GM19452 (cell line): ENCODE data around the gene MIEF1.

Source experiments
- ATAC-seq: cut with Tn5 transposase; IDR thresholded peaks from one replicate; pipeline ENCODE4 v1.9.1; 2021; ENCODE audit not compliant: unreplicated experiment

Gene MIEF1

DNA sequence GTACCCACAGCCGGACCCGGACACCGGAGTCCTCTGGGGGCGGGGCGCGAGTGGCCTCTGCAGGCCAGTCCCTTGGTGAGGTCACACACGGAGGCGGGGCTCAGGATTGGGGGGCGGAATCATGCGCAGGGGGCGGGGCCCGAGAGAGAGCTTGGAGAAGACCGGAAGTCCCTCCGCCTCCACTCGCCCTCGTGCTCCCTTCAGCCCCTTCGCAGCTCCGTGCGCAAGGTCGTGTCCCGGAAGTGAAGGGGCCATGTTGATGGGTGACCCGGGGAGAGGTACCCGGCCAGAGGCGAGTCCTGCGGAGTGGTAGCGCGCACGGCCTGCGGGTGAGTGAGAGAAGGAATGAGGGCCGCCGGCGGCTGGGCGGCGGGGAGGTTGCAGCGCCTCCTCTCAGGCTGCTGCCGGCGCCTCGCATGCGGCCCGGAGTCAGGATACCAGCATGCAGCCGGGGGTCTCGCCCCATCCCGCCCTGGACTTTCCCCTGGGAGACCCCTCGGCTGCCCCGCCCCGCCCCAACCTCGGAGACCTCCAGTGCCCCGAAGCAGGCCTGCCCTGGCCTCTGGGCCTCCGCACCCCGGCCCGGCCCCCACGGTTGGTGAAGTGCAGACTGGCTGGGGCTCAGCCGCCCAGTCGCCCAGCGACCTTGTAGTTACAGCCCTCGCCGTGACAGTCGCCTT, at the start of gene MIEF1:
MIEF1 (plus strand) TSS at position 182 of the 680 bp plus-strand sequence. CDS start 9,005 bp downstream, outside the sequence.
- peak; percentile 92 for ATAC-seq

DNA sequence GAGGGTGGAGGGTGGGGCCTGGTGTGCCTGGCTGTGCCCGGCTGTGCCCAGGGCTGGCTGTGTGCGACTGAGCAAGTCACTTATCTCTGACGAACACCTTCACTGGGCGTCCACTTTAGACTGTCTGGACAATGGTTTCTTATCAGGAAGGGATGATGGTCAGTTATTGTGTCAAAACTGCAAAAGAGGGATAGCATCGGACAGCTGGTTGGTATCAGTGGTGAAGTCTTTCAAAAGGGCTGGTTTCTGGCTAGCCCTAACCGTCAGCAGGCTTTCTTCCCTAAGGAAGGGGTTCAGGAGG, 49.4 kb upstream of the MIEF1 start:
- ATAC-seq = no peak

DNA sequence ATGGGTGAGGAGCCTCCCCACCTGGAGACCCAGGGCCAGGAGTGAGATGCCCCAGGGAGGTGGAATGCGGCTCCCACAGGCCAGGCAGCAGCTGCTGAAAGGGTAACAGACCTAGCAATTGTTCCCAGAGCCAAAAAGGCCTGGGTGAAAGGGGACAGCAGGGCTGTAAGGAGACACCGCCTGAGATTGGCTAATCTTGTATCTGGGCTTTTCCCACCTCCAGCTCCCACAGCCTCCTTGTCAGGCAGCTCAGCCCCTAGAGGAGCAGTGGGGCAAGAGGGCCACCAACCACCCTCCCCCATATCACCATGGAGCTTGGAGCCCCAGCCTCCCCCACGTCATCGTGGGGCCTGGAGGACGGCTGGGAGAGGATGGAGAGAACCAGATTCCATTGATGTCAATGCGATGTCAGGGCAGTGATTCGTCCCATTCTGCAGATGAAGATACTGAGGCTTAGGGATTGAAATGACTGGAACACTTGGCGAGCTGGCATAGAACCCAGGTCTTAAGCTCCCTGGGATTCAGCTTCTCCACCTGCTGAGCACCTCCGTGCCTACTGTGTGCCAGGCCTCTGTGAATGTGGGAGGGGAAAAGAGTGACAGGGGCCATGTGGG, 48.2 kb upstream of the MIEF1 start:
- ATAC-seq = no peak

DNA sequence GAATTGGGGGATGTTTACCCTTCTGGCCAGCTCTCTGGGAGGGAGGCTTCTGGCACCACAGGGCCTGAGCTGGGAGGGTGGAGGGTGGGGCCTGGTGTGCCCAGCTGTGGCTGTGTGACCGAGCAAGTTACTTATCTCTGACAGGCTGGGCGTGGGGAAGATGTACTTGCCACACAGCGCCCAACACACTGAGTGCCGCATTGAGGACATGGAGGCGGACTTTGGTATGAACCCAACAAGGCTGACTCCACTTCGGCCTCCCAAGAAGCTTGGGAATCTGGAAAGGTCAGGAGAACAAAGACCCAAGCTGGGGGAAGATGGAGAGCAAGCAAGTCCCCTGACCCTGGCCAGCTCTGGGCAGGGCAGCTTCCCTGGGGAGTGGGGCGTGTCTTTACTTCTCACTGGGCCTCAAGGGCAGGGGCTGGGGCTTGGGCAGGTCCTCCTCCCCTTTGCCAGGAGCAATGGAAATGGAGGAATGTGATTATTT, 47.7 kb upstream of the MIEF1 start:
- no peak for ATAC-seq

DNA sequence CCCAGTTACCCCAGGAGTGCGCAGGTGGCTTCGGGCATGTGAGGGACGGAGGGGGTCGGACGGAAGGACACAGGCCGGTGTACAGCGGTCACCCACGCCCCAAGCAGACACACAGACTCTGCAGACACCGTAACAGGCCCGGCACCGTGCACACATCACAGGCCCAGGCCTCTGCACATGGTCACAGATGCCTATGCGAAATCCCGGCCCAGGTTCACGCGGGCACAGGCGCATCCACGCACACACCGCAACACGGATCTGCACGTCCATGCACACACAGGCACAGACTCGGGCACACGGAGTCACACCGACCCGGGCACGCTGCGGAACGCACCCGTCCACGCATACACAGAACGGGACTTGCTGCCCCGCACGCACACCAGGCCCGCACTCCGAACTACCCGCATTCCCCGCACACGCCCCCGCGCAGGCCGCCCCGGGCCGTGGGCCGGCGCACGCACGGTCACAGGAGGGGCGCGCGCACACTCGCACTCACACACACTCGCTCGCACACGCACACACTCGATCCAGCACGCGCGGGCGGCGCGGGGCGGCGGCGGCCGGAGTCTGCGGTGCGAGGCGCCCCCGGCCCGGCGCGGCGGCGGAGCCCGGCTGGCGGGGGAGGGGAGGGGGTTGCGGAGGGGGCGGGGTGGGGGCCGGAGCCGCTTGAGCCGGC, 45.4 kb upstream of the MIEF1 start, which contains the start of gene MGAT3:
MGAT3 (plus strand) TSS at position 491 of the 676 bp plus-strand sequence. CDS start 30,336 bp downstream, outside the sequence.
- no peak for ATAC-seq

DNA sequence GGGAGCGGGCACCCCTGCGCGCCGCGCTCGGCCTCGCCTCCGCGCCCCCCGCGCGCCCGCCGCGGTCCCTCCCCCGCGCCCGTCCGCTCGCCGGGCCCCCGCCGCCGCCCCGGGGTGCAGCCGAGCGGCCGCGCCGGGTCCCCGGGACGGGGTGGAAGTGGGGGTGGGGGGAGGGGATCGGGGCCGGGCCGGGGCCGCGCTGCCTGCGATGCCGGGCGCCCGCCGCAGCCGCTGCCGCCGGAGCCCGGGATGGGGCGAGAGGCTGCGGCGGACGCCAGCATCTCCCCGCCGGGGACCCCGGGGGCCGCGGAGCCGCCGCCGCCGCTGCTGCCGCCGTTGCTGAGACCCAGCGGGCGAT, 44.9 kb upstream of the MIEF1 start:
- no peak for ATAC-seq

DNA sequence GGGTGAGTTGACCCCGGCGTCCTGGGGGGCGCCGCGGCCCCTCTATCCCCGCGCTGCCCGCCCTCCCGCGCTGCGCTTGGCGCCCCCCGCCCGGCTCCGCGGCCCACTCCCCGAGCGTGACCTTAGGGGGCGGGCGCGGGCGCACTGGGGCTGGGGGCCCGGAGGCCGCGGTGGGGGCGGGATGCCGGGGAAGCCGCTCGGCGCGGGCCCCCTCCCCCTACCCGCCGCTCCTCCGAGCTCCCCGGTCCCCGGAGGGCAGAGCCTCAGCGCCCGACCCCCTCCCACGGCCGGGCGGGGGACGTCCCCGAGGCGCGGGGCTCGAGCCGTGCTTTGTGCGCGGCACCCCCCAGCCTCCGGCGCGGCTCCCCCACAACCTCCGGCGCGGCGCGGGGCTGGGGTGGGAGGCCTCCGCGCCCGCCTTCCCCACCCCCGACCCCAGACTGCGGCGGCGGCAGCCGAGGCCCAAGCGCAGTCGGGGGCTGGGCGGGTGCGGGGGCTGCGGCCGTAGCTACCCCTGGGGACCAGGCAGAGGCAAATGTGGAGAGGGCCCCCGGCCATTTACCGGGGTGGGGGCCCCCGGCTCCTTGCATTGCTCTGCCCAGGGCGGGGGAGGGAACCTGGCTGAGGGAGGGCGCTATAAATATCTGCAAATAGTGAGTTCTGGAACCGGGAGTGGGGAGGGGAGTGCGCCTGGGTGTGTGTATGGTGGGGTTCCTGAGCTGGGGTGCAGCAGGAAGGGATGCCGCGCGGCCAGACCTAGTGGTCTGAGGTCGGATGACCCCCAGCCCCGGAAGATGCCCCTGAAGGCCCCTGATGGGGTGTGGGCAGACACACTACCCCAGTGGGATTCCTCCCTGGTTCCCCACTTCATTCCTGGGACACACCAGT, 44.3 kb upstream of the MIEF1 start:
- ATAC-seq = no peak

DNA sequence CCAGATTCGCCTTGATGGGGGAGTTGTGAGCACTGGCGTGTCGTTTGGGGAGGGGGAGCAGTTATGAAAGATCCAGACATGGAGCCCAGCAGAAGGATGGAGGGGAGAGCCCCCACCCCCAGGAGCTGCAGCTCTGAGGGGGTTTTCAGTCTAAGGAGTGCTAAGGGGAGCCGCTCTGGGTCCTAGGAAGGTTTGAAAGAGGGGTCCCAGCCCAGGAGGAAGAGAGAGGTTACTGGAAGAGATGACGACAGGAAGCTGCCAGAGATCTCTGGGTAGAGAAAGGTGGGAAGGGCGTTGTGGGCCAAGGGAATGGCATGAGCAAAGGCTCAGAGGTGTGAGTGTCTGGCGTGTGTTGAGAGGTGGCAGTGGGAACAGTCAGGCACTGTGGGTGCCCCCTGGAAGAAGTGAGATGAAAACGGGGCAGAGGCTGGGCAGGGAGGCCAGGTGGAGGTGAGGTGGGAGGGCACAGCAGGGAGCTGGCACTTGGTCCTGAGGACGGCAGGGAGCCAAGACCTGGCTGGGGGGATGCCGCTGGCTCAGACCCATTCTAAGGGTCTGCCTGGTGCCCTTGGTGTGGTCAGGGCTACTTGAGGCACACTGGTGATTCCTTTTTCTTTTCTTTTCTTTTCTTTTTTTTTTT, 43.5 kb upstream of the MIEF1 start:
- ATAC-seq = no peak

DNA sequence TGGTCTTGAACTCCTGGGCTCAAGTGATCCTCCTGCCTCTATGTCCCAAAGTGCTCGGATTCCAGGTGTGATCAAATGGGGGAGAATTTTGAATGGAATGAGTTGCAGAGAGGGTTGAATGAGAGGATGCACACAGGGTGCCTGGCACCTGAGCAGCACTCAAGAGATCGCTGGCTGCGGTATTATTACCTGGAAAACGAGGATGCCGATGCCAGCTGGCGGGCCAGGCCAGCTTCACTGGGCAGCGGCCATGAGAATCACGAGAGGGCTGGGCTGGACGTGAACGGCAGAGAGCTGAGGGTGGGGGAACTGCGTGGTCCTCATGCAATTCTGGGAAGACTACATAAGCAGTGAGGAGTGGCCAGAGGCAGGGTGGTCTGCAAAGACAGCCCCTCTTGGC, 42.4 kb upstream of the MIEF1 start:
- ATAC-seq = no peak

DNA sequence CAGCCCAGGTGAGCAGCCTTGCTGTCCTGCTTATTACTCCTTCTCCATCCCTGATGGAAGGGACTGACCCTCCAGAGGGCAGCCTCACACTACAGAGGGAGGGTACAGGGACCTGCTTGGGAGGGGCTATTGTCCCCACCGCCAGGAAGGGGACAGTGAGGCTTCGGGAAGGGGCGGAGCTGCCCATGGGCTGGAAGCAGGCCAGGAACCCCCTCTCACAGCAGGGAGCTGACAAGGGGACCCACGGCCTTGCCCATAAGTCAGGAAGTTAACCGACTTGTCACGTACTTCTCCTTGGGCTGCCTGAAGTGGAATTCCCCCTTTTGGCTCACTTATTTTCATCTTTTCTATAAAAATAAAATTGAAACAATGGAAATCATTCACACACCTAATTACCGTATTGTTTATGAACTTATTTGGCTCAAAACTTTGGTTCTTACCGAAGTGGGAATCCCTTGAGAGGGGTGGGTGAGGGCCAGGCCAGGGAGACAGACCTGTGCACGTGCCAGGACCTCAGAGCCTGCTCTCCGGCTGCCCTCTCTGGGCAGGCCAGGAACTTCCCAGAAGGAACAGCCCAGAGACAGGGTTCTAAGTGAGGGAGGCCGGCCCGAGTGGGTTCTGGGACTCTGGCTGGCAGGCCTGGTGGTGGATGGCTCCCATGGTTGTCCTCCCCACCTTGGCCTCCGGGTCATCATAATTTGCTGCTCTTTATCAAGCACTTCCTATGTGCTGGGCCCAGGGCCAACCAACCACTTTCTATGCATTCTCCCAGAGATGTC, 39.5 kb upstream of the MIEF1 start:
- ATAC-seq = no peak

DNA sequence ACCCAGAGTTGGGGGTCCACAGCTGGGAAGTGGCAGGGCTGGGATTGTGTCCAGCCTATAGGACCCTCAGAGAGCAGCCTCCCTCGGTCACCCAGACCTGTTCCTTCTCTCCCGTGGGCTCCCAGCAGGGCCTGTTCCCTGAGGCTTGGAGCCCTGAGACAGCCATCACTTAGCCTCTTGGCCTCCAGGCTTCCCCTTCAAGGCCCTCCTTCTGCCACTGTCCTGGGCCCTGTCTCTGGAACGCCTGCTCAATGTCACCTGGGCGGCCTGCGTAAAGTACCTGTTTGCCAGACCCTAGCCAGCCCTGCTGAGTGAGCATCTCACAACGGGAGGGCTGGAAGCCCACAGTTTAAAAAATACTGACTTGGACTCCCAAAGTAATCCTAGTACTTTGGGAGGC, 38.8 kb upstream of the MIEF1 start:
- no peak for ATAC-seq

DNA sequence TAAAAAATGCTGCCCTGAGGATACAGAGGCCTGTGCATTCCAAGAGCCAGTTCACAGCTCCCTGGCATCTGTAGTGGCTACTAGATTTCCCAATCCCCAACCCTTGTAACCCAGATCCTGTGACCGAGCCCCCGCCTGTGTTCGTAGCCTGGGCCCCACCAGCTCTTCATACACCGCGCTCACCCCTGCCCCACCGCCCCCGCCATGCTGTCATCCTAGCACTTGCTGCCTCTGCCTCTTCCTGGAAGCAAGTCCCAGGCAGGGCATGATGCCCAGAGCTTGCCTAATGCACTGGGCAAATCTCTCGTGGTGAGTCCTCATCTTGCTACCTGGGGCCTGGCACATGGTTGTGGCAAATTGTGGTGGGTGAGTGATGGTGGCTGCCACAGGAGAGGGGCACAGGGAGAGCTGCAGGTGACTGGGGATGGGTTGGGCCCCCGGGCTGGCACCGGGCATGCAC, 38.1 kb upstream of the MIEF1 start:
- no peak for ATAC-seq

DNA sequence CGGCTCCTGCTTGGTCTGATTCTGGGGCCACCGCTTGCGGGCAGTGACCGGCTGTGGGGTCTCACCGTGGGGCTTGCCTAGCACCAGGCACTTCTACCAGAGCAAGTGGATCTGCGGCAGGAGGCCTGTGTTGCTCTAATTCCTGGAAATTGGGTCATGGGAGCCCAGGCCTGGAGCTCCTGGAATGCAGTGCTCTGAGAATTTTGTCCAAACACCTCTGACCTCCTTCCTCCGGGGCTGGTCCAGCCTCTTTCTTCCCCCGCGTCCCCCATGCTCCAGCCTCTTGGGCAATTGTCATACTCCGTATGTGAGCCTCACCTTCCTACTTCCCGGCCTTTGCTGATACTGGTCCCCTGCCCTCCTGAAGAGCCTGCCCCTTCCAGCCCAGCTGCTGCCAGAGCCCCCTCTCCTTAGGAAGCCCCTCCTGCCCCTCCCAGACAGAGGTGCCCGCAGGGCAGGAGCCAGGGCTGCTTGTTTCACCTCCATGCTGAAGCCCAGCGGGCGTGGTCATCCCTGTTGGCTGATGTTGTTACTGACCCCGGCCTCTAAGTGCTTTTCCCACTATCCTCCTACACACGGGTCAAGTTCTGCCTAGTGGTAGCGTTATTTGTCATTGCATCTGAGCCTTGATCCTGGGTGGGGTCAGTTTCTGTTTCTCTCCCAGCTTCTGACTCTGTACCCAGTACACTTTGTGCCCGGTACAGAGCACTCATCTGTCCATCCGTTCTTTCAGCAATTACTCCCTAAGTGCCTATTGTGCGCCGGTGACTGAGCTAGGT, 35.7 kb upstream of the MIEF1 start:
- no peak for ATAC-seq

DNA sequence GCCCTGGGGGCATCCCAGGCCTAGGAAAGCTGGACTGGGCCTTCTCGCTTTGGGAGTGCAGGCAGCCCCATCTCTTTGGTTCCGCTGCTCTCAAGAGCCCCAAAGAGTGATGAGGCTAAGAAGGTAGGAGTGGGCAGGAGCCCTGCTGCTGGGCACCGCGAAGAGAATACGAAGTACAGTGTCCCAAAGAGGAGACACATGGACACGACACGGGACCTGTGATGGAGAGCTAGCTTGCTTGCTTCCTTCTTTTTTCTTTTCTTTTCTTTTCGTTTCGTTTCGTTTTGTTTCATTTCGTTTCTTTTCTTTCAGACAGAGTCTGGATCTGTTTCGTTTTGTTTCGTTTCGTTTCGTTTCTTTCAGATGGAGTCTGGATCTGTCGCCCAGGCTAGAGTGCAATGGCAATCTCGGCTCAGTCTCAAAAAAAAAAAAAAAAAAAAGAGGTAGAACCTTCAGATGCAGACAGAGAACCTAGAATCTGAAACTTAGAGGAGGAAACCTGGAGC, 34.6 kb upstream of the MIEF1 start:
- no peak for ATAC-seq

DNA sequence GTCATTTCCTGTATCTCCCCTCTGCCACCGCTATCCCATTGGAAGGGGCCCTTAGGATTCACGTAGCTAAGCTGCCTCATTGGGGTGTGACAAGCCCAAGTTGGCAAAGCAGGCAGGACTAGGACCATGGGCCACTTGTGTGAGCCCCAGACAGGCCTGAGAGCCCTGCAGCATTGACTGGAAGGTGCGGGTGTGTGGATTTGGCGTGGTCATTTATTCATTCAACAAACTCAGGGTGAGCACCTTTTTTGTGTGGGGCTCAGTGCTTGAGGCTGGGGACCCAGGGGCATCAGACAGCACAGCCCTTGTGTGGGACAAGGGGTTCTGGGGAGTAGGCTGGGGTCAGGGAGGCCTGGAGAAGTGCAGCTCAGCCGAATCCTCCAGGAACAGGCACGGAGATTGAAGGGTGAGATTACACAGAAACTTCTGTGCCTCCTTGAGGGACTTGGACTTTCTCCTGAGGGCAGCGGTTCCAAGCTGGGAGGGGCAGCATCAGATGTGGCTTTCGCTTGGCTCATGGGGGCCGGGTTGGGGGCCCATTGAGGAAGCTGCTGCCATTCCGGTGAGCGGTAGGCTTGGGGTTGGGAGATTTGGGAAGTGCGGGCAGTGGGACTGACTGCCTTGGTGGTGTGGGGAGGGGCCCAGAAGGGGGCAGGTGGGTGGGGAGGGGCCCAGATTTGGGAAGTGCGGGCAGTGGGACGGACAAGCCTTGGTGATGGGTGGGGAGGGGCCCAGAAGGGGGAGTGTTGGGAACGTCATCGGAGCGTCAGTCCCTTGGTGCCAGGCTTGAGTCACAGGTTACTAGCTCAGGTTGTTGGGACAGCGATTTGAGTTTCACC, 33.4 kb upstream of the MIEF1 start:
- ATAC-seq = no peak

DNA sequence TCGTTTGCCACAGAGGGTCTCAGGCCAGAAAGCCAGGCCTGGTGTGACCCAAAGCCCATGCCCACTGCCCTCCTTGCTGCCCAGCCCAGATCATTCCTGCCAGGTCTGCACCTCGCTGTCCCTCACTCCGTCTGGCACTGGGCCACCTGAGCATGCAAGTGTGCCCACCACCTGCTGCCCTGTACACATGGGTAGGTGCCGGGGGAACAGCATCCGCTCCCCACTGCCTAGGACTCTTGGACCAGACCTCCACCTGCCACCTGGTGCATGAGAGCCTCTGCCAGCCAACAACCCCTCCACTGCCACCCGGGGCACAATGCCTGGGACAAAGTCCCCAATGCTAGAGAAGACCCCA, 32.8 kb upstream of the MIEF1 start:
- no peak for ATAC-seq

DNA sequence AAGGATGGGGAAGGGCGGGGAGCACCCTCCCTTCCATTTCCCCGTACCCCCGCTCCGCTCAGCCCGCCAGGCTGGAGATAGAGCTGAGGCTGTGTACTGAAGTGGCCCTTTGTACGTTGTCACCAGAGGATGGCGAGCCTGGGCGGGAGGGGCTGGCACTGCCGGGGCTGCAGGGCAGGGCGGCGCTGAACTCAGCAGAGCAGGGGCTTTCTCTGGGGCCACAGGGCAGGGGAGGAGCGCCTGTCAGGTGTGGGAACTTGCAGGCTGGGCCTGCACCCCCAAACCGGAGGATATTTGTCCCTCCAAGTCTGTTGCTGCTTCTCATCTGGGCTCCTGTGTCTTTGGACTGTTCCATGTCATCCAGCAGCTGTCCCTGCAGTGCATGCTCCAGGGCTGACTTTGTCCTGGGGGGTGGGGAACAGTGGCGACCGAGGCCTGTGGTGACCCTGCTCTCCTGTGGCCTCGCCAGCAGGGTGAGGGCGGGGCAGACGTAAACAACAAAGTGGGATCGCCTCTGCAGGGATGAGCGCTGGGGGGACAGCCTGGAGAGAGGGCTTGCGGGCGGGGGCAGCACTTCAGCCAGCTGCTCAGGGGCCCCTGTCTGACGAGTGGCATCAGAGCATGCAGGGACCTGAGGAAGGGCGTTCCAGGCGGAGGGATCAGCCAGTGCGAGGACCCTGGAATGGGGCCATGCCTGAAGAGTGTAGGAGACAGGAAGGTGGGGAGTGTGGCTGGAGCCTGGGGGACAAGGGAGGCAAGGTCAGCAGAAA, 32.2 kb upstream of the MIEF1 start:
- ATAC-seq = no peak
